Nephron progenitor cell (in vitro differentiated cells): ENCODE measurements around the gene RBM47.

ENCODE experiments used
- DNase-seq: peaks from one replicate; pipeline ENCODE4 v3.0.0; 2021
- H3K27ac Mint-ChIP-seq: 2 replicates; pipeline ENCODE4 v1.8.0; 2021; ENCODE audit warnings: mild to moderate bottlenecking, moderate library complexity, mixed read lengths
- H3K27me3 Mint-ChIP-seq: 2 replicates; pipeline ENCODE4 v1.8.0; 2021; ENCODE audit warnings: mild to moderate bottlenecking, low read depth, mixed read lengths; ENCODE audit not compliant: poor library complexity
- H3K36me3 Mint-ChIP-seq: 2 replicates; pipeline ENCODE4 v1.8.0; 2021; ENCODE audit warnings: low read depth, mixed read lengths
- H3K4me1 Mint-ChIP-seq: 2 replicates; pipeline ENCODE4 v1.8.0; 2021; ENCODE audit warnings: mixed read lengths
- H3K4me3 Mint-ChIP-seq: 2 replicates; pipeline ENCODE4 v1.8.0; 2021; ENCODE audit warnings: mild to moderate bottlenecking, moderate library complexity, mixed read lengths
- H3K9me3 Mint-ChIP-seq: 2 replicates; pipeline ENCODE4 v1.8.0; 2021; ENCODE audit warnings: mild to moderate bottlenecking, moderate library complexity, mixed read lengths
- CTCF ChIP-seq: fragments of 200-600 bp; sonication (generic); IDR thresholded peaks from 2 replicates; pipeline ENCODE4 v1.5.0; 2021; ENCODE audit warnings: antibody characterized with exemption

RBM47 gene

DNA sequence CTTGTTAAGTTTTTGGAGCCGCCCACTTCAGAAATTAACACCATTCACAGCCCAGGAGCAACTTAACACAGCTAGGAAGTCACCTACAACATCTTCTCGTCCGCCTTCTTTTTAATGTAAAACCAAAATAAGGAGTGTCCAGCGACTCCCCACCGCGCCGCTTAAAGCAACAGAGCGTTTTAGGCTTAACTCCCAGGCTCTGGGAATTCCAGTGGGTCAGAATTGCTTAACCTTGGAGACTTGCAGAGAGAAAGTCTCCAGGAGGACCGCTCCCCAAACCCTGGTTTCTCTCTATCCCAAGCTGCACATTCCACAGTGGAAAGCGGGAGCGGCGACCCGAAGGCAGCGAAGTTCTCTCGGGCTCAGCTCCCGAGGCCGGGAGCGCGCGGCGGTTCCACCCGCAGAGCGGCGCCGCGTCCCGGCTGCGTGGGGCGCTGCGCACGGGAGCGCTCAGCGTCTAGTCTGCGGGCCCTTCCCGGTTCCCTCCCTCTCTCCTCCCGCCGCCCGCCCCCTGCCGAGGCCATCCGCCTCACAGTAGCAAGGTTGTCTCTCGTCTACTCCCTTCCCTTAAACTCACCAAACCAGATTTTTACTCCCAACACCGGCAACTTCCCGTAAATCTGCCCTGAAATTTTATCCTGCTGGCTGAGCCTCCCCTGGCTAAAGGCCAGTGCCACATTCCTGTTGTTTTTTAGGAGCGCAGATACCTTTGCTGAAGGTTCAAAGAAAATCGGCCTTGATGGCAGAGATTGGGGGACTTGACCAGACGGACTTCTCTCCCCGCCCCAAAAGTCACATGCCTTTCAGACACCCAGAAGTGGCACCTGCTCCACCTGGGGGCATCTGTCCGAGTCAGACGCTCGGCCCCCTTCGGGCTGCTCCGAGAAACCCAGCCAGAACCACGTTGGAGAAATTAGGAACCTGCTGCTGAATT, at the start of gene RBM47:
Gene RBM47, minus strand, starts transcription at position 464 of the 934 bp plus-strand sequence. CDS start 190,971 bp downstream, outside the sequence.
- peaks cover 49% of the 10 kb centered on the region for H3K4me1 Mint-ChIP-seq
- H3K27me3 Mint-ChIP-seq, result peaks cover 49% of the 10 kb centered on the region
- no peaks in the 10 kb centered on the region for H3K36me3 Mint-ChIP-seq
- H3K9me3 Mint-ChIP-seq, result no peaks in the 10 kb centered on the region
- no peak for TF ChIP-seq CTCF
- peak; percentile 73 for DNase-seq
- peak within 1 kb of the TSS; percentile 87 for H3K4me3 Mint-ChIP-seq
- H3K27ac Mint-ChIP-seq, result peak within 1 kb of the TSS; percentile 89

- H3K4me1 Mint-ChIP-seq, result peaks cover 28% of the 10 kb centered on the region
- no peak for DNase-seq
- H3K9me3 Mint-ChIP-seq, result no peaks in the 10 kb centered on the region
- H3K36me3 Mint-ChIP-seq, result no peaks in the 10 kb centered on the region
- TF ChIP-seq CTCF, result no peak
- H3K27ac Mint-ChIP-seq, result no peak overlapping the region
- H3K4me3 Mint-ChIP-seq, result no peak overlapping the region
- H3K27me3 Mint-ChIP-seq, result peaks cover 2% of the 10 kb centered on the region
Observed at GRCh38 chr4:40678421-40678820, 48.8 kb upstream of the RBM47 start.

DNA sequence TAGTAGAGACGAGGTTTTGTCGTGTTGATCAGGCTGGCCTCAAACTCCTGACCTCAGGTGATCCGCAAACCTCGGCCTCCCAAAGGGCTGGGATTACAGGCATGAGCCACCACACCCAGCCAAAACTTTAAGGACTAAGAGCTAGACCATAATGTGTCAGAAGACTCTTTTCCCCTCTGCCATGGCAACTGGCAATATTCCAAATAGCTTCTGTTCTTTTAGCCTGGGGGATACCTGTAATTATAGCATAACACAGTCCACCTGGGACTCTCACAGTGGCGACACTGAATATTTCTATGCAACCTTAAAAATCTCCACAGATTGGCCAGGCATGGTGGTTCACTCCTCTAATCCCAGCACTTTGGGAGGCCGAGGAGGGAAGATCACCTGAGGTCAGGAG, 45.5 kb upstream of the RBM47 start:
- Mint-ChIP-seq H3K4me3 (no peak overlapping the region), H3K36me3 (no peaks in the 10 kb centered on the region), H3K4me1 (peaks cover 30% of the 10 kb centered on the region), H3K9me3 (no peaks in the 10 kb centered on the region), H3K27ac (no peak overlapping the region), H3K27me3 (peaks cover 6% of the 10 kb centered on the region)
- TF ChIP-seq CTCF, result no peak
- DNase-seq, result no peak

- no peak for TF ChIP-seq CTCF
- Mint-ChIP-seq H3K4me3 (no peak overlapping the region), H3K36me3 (no peaks in the 10 kb centered on the region), H3K9me3 (no peaks in the 10 kb centered on the region), H3K27ac (peak overlapping the region; percentile 95), H3K4me1 (peaks cover 28% of the 10 kb centered on the region), H3K27me3 (peaks cover 10% of the 10 kb centered on the region)
- no peak for DNase-seq
Observed at GRCh38 chr4:40672528-40673522, 43.2 kb upstream of the RBM47 start.

- H3K27ac Mint-ChIP-seq, result no peak overlapping the region
- DNase-seq, result no peak
- no peaks in the 10 kb centered on the region for H3K36me3 Mint-ChIP-seq
- H3K27me3 Mint-ChIP-seq, result peaks cover 11% of the 10 kb centered on the region
- no peak for TF ChIP-seq CTCF
- no peak overlapping the region for H3K4me3 Mint-ChIP-seq
- H3K4me1 Mint-ChIP-seq, result peaks cover 28% of the 10 kb centered on the region
- H3K9me3 Mint-ChIP-seq, result no peaks in the 10 kb centered on the region
Observed at GRCh38 chr4:40669504-40669903, 39.8 kb upstream of the RBM47 start.
